ENCODE data around the gene EPM2A.

DNA sequence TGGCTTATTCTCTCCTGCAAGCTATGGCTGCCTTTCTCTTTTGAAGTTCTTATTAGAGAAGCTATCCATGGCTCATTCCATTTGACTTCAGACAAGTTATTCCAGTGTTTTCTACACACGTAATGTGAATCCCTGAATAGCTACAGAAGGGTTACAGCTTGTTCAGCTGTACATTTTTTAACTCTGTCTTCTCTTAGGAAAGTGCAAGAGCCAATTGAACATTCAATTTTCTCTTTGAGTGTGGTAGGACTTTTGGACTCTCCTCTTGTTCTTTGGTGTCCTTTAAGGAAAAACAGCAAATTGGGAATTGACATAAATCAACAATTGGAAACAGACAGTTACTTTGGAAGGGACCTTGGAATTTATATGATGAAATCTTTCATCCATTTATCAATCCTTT, 125.8 kb downstream of the EPM2A start:
- TF ChIP-seq CTCF (IDR thresholded peaks at IDR 0.05) (no peak), POLR2AphosphoS5 (IDR thresholded peaks at IDR 0.05) (no peak), EP300 (IDR thresholded peaks at IDR 0.05) (no peak)
